ENCODE data around the gene ANO5.

- TF ChIP-seq CTCF (conservative IDR thresholded peaks at IDR 0.05; ENCODE audit: low read length) (no peak), EZH2phosphoT487 (IDR thresholded peaks at IDR 0.05; ENCODE audit: borderline replicate concordance, low read depth, low read length) (no peak)
Measured at GRCh38 chr11:22208151-22208858, 15.4 kb downstream of the ANO5 start.

All from OCI-LY7 (cell line).